Natural killer cell (primary cell): Measurements from ENCODE around the gene ZNF366. TPM values are rescaled to one million over a fixed set of nuclear protein-coding genes. Genes with fewer than 3 reads are reported as not detected.

Experiments
- ATAC-seq, 3 donors: fragments of 150-1000 bp in 2 of 3; fragments of 200-7000 bp in 1 of 3; cut with Tn5 transposase; 1 replicate in 1 of 3; 2 replicates in 2 of 3; pipeline ENCODE4 v1.10.0; 2021; ENCODE audit warnings: mild to moderate bottlenecking in 2 of 3, moderate library complexity in 2 of 3
- DNase-seq, 2 donors: peaks; one replicate each; pipeline versions ENCODE4 v3.0.0 to v3.0.0-alpha.2; 2013 to 2021; ENCODE audit warnings: mixed read lengths in 1 of 2
- H3K27ac ChIP-seq: one replicate; pipeline ENCODE4 v1.5.1; 2013; ENCODE audit warnings: mild to moderate bottlenecking, low read length
- H3K27me3 ChIP-seq: one replicate; pipeline ENCODE4 v1.6.1; 2013; ENCODE audit warnings: low read length; ENCODE audit not compliant: control insufficient read depth, insufficient read depth
- H3K36me3 ChIP-seq: one replicate; pipeline ENCODE4 v1.6.1; 2013; ENCODE audit warnings: low read length; ENCODE audit not compliant: control insufficient read depth, insufficient read depth
- H3K4me1 ChIP-seq: one replicate; pipeline ENCODE4 v1.6.1; 2013; ENCODE audit warnings: low read length; ENCODE audit not compliant: control insufficient read depth, insufficient read depth
- H3K4me3 ChIP-seq: one replicate; pipeline ENCODE4 v1.5.1; 2013; ENCODE audit warnings: low read length
- H3K9me3 ChIP-seq: one replicate; pipeline ENCODE4 v1.6.1; 2013; ENCODE audit warnings: low read length; ENCODE audit not compliant: control insufficient read depth, insufficient read depth
- H3K27ac Mint-ChIP-seq, 2 donors: one replicate each; pipeline ENCODE4 v1.8.0; 2022; ENCODE audit warnings: mild to moderate bottlenecking in 2 of 2, mixed read lengths in 2 of 2, moderate library complexity in 1 of 2
- H3K27me3 Mint-ChIP-seq, 2 donors: one replicate each; pipeline ENCODE4 v1.8.0; 2022; ENCODE audit warnings: low read depth in 2 of 2, mixed read lengths in 2 of 2
- H3K36me3 Mint-ChIP-seq: one replicate; pipeline ENCODE4 v1.8.0; 2022; ENCODE audit warnings: mixed read lengths
- H3K4me1 Mint-ChIP-seq, 2 donors: one replicate each; pipeline ENCODE4 v1.8.0; 2022; ENCODE audit warnings: mixed read lengths in 2 of 2
- H3K4me3 Mint-ChIP-seq: one replicate; pipeline ENCODE4 v1.8.0; 2022; ENCODE audit warnings: mild to moderate bottlenecking, moderate library complexity, mixed read lengths
- H3K9me3 Mint-ChIP-seq, 2 donors: one replicate each; pipeline ENCODE4 v1.8.0; 2022; ENCODE audit warnings: mixed read lengths in 2 of 2
- CTCF ChIP-seq: fragments of 200-600 bp; IDR thresholded peaks from one replicate; pipeline ENCODE4 v1.8.0; 2022; ENCODE audit warnings: antibody characterized with exemption
- WGBS: methylation state at CpG from one replicate; pipeline ENCODE4 v1.1.7; 2013; ENCODE audit warnings: missing lambda C conversion rate; ENCODE audit not compliant: insufficient coverage; 5-methylcytosine and 5-hydroxymethylcytosine counted together
- intact Hi-C: fragments of 100-400 bp; cut with micrococcal nuclease; formaldehyde crosslinking; loops from one replicate; pipeline ENCODE4 v1.14.2; 2022
- total RNA-seq, 4 donors: library from RNA; stranded (reverse); fragments of 120-200 nt in 1 of 4; gene quantifications; one replicate each; pipeline versions ENCODE4 v1.2.3 to v1.2.4, GENCODE V29; 2013 to 2022

Gene ZNF366
- total RNA-seq, 3 donors from 2014 or later (not counting 1 experiment from before 2014, with no cell fraction given), result 0.54 TPM; not detected in 2

GRCh38 chr5:72456391-72457074 lies 50.7 kb downstream of the ZNF366 start:
- Histone ChIP-seq H3K27me3 (no peaks in the 10 kb centered on the region), H3K36me3 (no peaks in the 10 kb centered on the region), H3K4me3 (no peak overlapping the region), H3K9me3 (no peaks in the 10 kb centered on the region), H3K27ac (no peak overlapping the region), H3K4me1 (peaks cover 8% of the 10 kb centered on the region)
- H3K27me3 Mint-ChIP-seq, result peaks cover 0 to 2% of the 10 kb centered on the region in 2 donors
- no peaks in the 10 kb centered on the region for H3K9me3 Mint-ChIP-seq
- intact Hi-C loops, result no loop called here
- H3K4me3 Mint-ChIP-seq, result no peak overlapping the region
- H3K36me3 Mint-ChIP-seq, result no peaks in the 10 kb centered on the region
- no peak for ATAC-seq
- 96% methylated on average over 8 of the region's 8 CpGs for WGBS
- H3K27ac Mint-ChIP-seq, result no peak overlapping the region
- TF ChIP-seq CTCF, result no peak
- H3K4me1 Mint-ChIP-seq, result no peaks in the 10 kb centered on the region
- DNase-seq, result no peak

- no peak for ATAC-seq
- 95% methylated on average over 8 of the region's 9 CpGs for WGBS
- no peaks in the 10 kb centered on the region for H3K4me1 Mint-ChIP-seq
These were observed 51.7 kb downstream of the ZNF366 start for GRCh38 chr5:72455476-72455875.

DNA sequence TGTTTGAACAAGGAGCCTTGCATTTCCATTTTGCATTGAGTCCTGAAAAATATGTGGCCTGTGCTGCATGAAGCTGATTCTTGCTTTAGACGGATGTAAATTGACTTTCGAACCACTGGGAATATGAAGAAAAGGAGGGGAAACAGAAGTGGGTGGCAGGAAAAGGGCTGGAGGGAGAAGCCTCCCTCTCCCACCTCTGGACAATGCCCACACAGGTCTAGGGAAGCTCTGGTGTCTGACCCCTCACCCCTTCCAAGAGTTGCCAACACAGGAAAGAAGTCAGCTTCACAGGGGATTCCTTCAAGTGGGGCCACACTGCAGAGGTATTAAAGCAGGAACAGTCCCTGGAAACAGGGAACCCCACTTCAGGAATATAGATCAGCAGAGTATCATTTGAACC lies 52.2 kb downstream of the ZNF366 start:
- ATAC-seq, result no peak
- H3K27me3 ChIP-seq, result no peaks in the 10 kb centered on the region
- Mint-ChIP-seq H3K9me3 (no peaks in the 10 kb centered on the region), H3K4me1 (no peaks in the 10 kb centered on the region), H3K27me3 (peaks cover 0 to 2% of the 10 kb centered on the region in 2 donors), H3K27ac (no peak overlapping the region), H3K36me3 (no peaks in the 10 kb centered on the region), H3K4me3 (no peak overlapping the region)
- intact Hi-C loops, result no loop called here
- H3K4me3 ChIP-seq, result no peak overlapping the region
- no peak for DNase-seq
- TF ChIP-seq CTCF, result no peak
- no peaks in the 10 kb centered on the region for H3K36me3 ChIP-seq
- no peak overlapping the region for H3K27ac ChIP-seq
- peaks cover 8% of the 10 kb centered on the region for H3K4me1 ChIP-seq
- no peaks in the 10 kb centered on the region for H3K9me3 ChIP-seq
- 100% methylated on average over 2 of the region's 2 CpGs for WGBS

More at GRCh38 chr5:72455476-72455875, 51.7 kb downstream of the ZNF366 start:
- H3K9me3 ChIP-seq, result no peaks in the 10 kb centered on the region
- Mint-ChIP-seq H3K36me3 (no peaks in the 10 kb centered on the region), H3K27ac (no peak overlapping the region), H3K9me3 (no peaks in the 10 kb centered on the region), H3K27me3 (peaks cover 0 to 2% of the 10 kb centered on the region in 2 donors), H3K4me3 (no peak overlapping the region)
- no peaks in the 10 kb centered on the region for H3K27me3 ChIP-seq
- H3K27ac ChIP-seq, result no peak overlapping the region
- peaks cover 8% of the 10 kb centered on the region for H3K4me1 ChIP-seq
- no peak for TF ChIP-seq CTCF
- intact Hi-C loops, result no loop called here
- no peak overlapping the region for H3K4me3 ChIP-seq
- DNase-seq, result no peak
- no peaks in the 10 kb centered on the region for H3K36me3 ChIP-seq
